DOHH2 (cell line): ENCODE data around the gene SLC6A13.
"Not testable (repeated sequence)": the region's sequence is repeated elsewhere in the genome, so short reads cannot be mapped to it uniquely, and the experiment has no call there.

Source experiments
- H3F3A ChIP-seq: fragments of 200-600 bp; sonication (generic), shearing (Covaris generic); 2 replicates; pipeline ENCODE4 v1.6.0; 2016; ENCODE audit warnings: antibody characterized with exemption, mild to moderate bottlenecking; ENCODE audit not compliant: control insufficient read depth, insufficient read depth
- H3K27ac ChIP-seq: fragments of 200-600 bp; sonication (generic); 2 replicates; pipeline ENCODE4 v1.5.1; 2014; ENCODE audit warnings: low read depth, mild to moderate bottlenecking, low read length, moderate library complexity
- H3K27me3 ChIP-seq: fragments of 200-600 bp; sonication (generic); 2 replicates; pipeline ENCODE4 v1.6.1; 2014; ENCODE audit warnings: mild to moderate bottlenecking, low read length, mixed read lengths; ENCODE audit not compliant: control insufficient read depth
- H3K36me3 ChIP-seq: fragments of 200-600 bp; sonication (generic); 2 replicates; pipeline ENCODE4 v1.6.1; 2014; ENCODE audit warnings: mild to moderate bottlenecking, low read length, moderate library complexity, mixed read lengths; ENCODE audit not compliant: control insufficient read depth
- H3K4me1 ChIP-seq: fragments of 200-600 bp; sonication (generic); 2 replicates; pipeline ENCODE4 v1.6.1; 2014; ENCODE audit warnings: mild to moderate bottlenecking, low read length, mixed read lengths; ENCODE audit not compliant: control insufficient read depth
- H3K4me2 ChIP-seq: fragments of 200-600 bp; sonication (generic); 2 replicates; pipeline ENCODE4 v1.6.0; 2014; ENCODE audit warnings: mild to moderate bottlenecking, low read length, moderate library complexity
- H3K4me3 ChIP-seq: fragments of 200-600 bp; sonication (generic); 2 replicates; pipeline ENCODE4 v1.5.1; 2014; ENCODE audit warnings: mild to moderate bottlenecking, low read length, mixed read lengths
- H3K79me2 ChIP-seq: fragments of 200-600 bp; sonication (generic); 2 replicates; pipeline ENCODE4 v1.6.1; 2014; ENCODE audit warnings: mild to moderate bottlenecking, low read length, mixed read lengths; ENCODE audit not compliant: control insufficient read depth
- H3K9me2 ChIP-seq: fragments of 200-600 bp; sonication (generic); replicated peaks from 2 replicates; pipeline ENCODE4 v1.6.1; 2014; ENCODE audit warnings: mild to moderate bottlenecking, low read length, mixed read lengths; ENCODE audit not compliant: control insufficient read depth
- H3K9me3 ChIP-seq: fragments of 200-600 bp; sonication (generic); 2 replicates; pipeline ENCODE4 v1.6.1; 2014; ENCODE audit warnings: antibody characterized with exemption, low read length, mixed read lengths; ENCODE audit not compliant: control insufficient read depth, insufficient read depth
- H4K20me1 ChIP-seq: fragments of 200-600 bp; sonication (generic); 2 replicates; pipeline ENCODE4 v1.6.0; 2014; ENCODE audit warnings: low read depth, mild to moderate bottlenecking, antibody characterized with exemption, low read length, moderate library complexity; ENCODE audit not compliant: control insufficient read depth, insufficient read depth
- EZH2phosphoT487 ChIP-seq: fragments of 200-600 bp; sonication (generic); IDR thresholded peaks from 2 replicates; pipeline ENCODE4 v1.6.1; 2017; ENCODE audit warnings: borderline replicate concordance, mild to moderate bottlenecking, antibody characterized with exemption, low read length, moderate library complexity, mixed read lengths
- TF ChIP-seq, protein P1 (sequence below): fragments of 200-600 bp; sonication (generic); IDR thresholded peaks from one replicate; pipeline ENCODE4 v1.5.1; 2014; ENCODE audit warnings: antibody characterized with exemption, mild to moderate bottlenecking, low read depth, low read length; ENCODE audit not compliant: poor library complexity, severe bottlenecking

SLC6A13 gene

GRCh38 chr12:189622-189962 is 73.0 kb downstream of the SLC6A13 start:
- H3K27me3 ChIP-seq: no peaks in the 10 kb centered on the region
- H3K9me2 ChIP-seq: no peaks in the 10 kb centered on the region
- TF ChIP-seq, protein P1, sequence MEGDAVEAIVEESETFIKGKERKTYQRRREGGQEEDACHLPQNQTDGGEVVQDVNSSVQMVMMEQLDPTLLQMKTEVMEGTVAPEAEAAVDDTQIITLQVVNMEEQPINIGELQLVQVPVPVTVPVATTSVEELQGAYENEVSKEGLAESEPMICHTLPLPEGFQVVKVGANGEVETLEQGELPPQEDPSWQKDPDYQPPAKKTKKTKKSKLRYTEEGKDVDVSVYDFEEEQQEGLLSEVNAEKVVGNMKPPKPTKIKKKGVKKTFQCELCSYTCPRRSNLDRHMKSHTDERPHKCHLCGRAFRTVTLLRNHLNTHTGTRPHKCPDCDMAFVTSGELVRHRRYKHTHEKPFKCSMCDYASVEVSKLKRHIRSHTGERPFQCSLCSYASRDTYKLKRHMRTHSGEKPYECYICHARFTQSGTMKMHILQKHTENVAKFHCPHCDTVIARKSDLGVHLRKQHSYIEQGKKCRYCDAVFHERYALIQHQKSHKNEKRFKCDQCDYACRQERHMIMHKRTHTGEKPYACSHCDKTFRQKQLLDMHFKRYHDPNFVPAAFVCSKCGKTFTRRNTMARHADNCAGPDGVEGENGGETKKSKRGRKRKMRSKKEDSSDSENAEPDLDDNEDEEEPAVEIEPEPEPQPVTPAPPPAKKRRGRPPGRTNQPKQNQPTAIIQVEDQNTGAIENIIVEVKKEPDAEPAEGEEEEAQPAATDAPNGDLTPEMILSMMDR: no peak
- TF ChIP-seq EZH2phosphoT487: no peak
- no peaks in the 10 kb centered on the region for H4K20me1 ChIP-seq
- no peaks in the 10 kb centered on the region; the same call in 1 of the 2 replicates for H3K9me3 ChIP-seq
- H3K4me1 ChIP-seq: no peaks in the 10 kb centered on the region
- no peak overlapping the region for H3K27ac ChIP-seq
- no peak overlapping the region for H3K4me2 ChIP-seq
- H3K4me3 ChIP-seq: no peak overlapping the region
- H3F3A ChIP-seq: no peaks in the 10 kb centered on the region
- H3K79me2 ChIP-seq: no peaks in the 10 kb centered on the region
- H3K36me3 ChIP-seq: no peaks in the 10 kb centered on the region

DNA sequence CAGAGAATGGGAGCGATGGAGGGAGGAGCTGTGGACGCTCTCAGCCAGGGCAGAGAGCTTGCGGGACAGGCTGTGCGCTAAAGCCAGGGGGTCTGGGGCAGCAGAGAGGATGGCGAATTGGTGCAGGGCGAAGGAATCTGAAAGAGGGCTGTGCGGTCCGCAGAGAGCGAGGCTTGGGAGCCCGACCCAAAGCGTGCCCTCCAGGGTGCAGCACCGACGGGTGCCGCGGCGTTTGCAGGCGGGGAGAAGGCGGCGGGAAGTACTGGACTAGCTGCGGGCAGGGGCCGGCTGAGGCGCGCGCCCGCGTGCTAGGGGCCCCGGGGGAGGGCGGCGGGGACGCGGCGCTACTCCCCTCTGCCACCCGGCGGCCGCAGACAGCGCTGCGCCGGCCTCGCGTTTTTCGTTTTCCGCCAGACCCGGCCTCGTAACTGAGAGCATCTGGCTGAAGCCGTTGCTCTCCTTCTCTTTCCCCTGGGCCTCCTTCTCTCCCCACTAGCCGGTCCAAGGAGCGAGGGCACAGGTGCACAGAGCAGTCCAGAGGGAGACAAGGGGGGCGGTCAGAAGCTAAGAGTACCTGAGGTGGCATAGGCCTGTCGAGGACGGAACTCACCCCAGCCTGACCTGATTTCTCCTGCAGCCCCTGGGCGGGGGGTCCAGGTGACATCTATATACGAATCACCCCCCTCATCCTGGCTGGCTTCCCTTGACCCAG is 73.6 kb downstream of the SLC6A13 start:
- H3K4me3 ChIP-seq: no peak overlapping the region
- H3K27me3 ChIP-seq: no peaks in the 10 kb centered on the region
- TF ChIP-seq, protein P1: peak; percentile 40
- no peak for TF ChIP-seq EZH2phosphoT487
- no peak overlapping the region for H3K4me2 ChIP-seq
- no peaks in the 10 kb centered on the region for H3K4me1 ChIP-seq
- no peaks in the 10 kb centered on the region; the same call in 1 of the 2 replicates for H3K9me3 ChIP-seq
- H3K36me3 ChIP-seq: no peaks in the 10 kb centered on the region
- H3K27ac ChIP-seq: no peak overlapping the region
- no peaks in the 10 kb centered on the region for H3K9me2 ChIP-seq
- H4K20me1 ChIP-seq: no peaks in the 10 kb centered on the region
- H3F3A ChIP-seq: no peaks in the 10 kb centered on the region
- H3K79me2 ChIP-seq: no peaks in the 10 kb centered on the region

GRCh38 chr12:187986-188909 is 74.4 kb downstream of the SLC6A13 start:
- H3F3A ChIP-seq, H3K9me3 ChIP-seq, H3K27ac ChIP-seq, H3K79me2 ChIP-seq, H3K4me1 ChIP-seq, H3K4me2 ChIP-seq, H4K20me1 ChIP-seq, H3K4me3 ChIP-seq, H3K9me2 ChIP-seq, H3K27me3 ChIP-seq, H3K36me3 ChIP-seq: not testable (repeated sequence)

GRCh38 chr12:186006-186625 is 76.5 kb downstream of the SLC6A13 start:
- no peaks in the 10 kb centered on the region for H3F3A ChIP-seq
- no peak overlapping the region for H3K4me3 ChIP-seq
- H3K27me3 ChIP-seq: no peaks in the 10 kb centered on the region
- H3K27ac ChIP-seq: no peak overlapping the region
- H4K20me1 ChIP-seq: no peaks in the 10 kb centered on the region
- no peaks in the 10 kb centered on the region for H3K36me3 ChIP-seq
- no peaks in the 10 kb centered on the region; the same call in 1 of the 2 replicates for H3K9me3 ChIP-seq
- no peak for TF ChIP-seq EZH2phosphoT487
- TF ChIP-seq, protein P1: no peak
- no peaks in the 10 kb centered on the region for H3K79me2 ChIP-seq
- H3K4me2 ChIP-seq: no peak overlapping the region
- no peaks in the 10 kb centered on the region for H3K9me2 ChIP-seq
- no peaks in the 10 kb centered on the region for H3K4me1 ChIP-seq
